ENCODE data around the gene COPS3.

GRCh38 chr17:17207998-17208397, 73.0 kb downstream of the COPS3 start:
- TF ChIP-seq CTCF (IDR thresholded peaks at IDR 0.05; ENCODE audit: low read depth, low read length, missing input control) (no peak), SP1 (IDR thresholded peaks at IDR 0.05) (no peak), YY1 (IDR thresholded peaks at IDR 0.05) (no peak), REST (IDR thresholded peaks at IDR 0.05) (no peak), NR2F2 (IDR thresholded peaks at IDR 0.05) (no peak)
- TF ChIP-seq, protein P1, sequence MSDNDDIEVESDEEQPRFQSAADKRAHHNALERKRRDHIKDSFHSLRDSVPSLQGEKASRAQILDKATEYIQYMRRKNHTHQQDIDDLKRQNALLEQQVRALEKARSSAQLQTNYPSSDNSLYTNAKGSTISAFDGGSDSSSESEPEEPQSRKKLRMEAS (IDR thresholded peaks at IDR 0.05) = no peak

All from liver (tissue), 3 donors.